Endothelial cell (in vitro differentiated cells): ENCODE results near the gene DAND5. TPM values are rescaled to one million over a fixed set of nuclear protein-coding genes. Genes with fewer than 3 reads are reported as not detected.
"Not testable (repeated sequence)": the region's sequence is repeated elsewhere in the genome, so short reads cannot be mapped to it uniquely, and the experiment has no call there.

Source experiments
- DNase-seq: peaks from one replicate; pipeline ENCODE4 v3.0.0; 2021; ENCODE audit warnings: low spot score
- H3K27ac Mint-ChIP-seq: one replicate; pipeline ENCODE4 v1.8.0; 2021; ENCODE audit warnings: mixed read lengths, inconsistent platforms; ENCODE audit not compliant: unreplicated experiment
- H3K27me3 Mint-ChIP-seq: one replicate; pipeline ENCODE4 v1.8.0; 2021; ENCODE audit warnings: mild to moderate bottlenecking, moderate library complexity, mixed read lengths, inconsistent platforms; ENCODE audit not compliant: unreplicated experiment
- H3K36me3 Mint-ChIP-seq: one replicate; pipeline ENCODE4 v1.8.0; 2021; ENCODE audit warnings: mild to moderate bottlenecking, low read depth, mixed read lengths, inconsistent platforms; ENCODE audit not compliant: unreplicated experiment
- H3K4me1 Mint-ChIP-seq: one replicate; pipeline ENCODE4 v1.8.0; 2021; ENCODE audit warnings: mild to moderate bottlenecking, mixed read lengths, inconsistent platforms; ENCODE audit not compliant: unreplicated experiment
- H3K4me3 Mint-ChIP-seq: one replicate; pipeline ENCODE4 v1.8.0; 2021; ENCODE audit warnings: mild to moderate bottlenecking, mixed read lengths, inconsistent platforms; ENCODE audit not compliant: unreplicated experiment
- H3K9me3 Mint-ChIP-seq: one replicate; pipeline ENCODE4 v1.8.0; 2021; ENCODE audit warnings: mixed read lengths, inconsistent platforms; ENCODE audit not compliant: unreplicated experiment
- total RNA-seq: library from RNA; stranded (reverse); fragmentation: NEBNext Ultra II Directional; extraction: Animal tissue kit (Norgen Biotek cat#: 25700); gene quantifications from one replicate; pipeline ENCODE4 v1.2.1, GENCODE V29; 2021; ENCODE audit not compliant: unreplicated experiment
- TF ChIP-seq, protein P1 (sequence below): fragments of 200-600 bp; sonication (generic); IDR thresholded peaks from one replicate; pipeline ENCODE4 v1.5.0; 2021; ENCODE audit warnings: antibody characterized with exemption; ENCODE audit not compliant: unreplicated experiment

Gene DAND5
- total RNA-seq, 1 donor from 2014 or later = 0.69 TPM

GRCh38 chr19:12949363-12950283, 19.8 kb upstream of the DAND5 start:
- peak overlapping the region; percentile 82 for H3K4me3 Mint-ChIP-seq
- peaks cover 13% of the 10 kb centered on the region for H3K27me3 Mint-ChIP-seq
- H3K9me3 Mint-ChIP-seq = no peaks in the 10 kb centered on the region
- no peak for DNase-seq
- peaks cover 8% of the 10 kb centered on the region for H3K4me1 Mint-ChIP-seq
- TF ChIP-seq, protein P1, sequence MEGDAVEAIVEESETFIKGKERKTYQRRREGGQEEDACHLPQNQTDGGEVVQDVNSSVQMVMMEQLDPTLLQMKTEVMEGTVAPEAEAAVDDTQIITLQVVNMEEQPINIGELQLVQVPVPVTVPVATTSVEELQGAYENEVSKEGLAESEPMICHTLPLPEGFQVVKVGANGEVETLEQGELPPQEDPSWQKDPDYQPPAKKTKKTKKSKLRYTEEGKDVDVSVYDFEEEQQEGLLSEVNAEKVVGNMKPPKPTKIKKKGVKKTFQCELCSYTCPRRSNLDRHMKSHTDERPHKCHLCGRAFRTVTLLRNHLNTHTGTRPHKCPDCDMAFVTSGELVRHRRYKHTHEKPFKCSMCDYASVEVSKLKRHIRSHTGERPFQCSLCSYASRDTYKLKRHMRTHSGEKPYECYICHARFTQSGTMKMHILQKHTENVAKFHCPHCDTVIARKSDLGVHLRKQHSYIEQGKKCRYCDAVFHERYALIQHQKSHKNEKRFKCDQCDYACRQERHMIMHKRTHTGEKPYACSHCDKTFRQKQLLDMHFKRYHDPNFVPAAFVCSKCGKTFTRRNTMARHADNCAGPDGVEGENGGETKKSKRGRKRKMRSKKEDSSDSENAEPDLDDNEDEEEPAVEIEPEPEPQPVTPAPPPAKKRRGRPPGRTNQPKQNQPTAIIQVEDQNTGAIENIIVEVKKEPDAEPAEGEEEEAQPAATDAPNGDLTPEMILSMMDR = no peak
- H3K36me3 Mint-ChIP-seq = peaks cover 35% of the 10 kb centered on the region
- peak overlapping the region; percentile 52 for H3K27ac Mint-ChIP-seq

DNA sequence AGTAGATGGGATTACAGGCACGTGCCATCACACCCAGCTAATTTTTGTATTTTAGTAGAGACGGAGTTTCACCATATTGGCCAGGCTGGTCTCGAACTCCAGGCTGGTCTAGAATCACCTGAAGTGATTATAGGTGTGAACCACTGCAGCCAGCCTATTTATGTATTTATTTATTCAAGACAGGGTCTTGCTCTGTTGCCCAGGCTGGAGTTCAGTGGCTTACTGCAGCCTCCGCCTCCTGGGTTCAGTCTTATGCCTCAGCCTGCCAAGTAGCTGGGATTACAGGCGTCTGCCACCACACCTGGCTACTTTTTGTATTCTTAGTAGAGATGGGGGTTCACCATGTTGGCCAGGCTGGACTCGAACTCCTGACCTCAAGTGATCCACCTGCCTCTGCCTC, 17.3 kb upstream of the DAND5 start:
- not testable (repeated sequence) for H3K9me3 Mint-ChIP-seq, DNase-seq, H3K4me3 Mint-ChIP-seq, H3K27me3 Mint-ChIP-seq, H3K27ac Mint-ChIP-seq
- H3K4me1 Mint-ChIP-seq = peaks cover 11% of the 10 kb centered on the region
- peaks cover 36% of the 10 kb centered on the region for H3K36me3 Mint-ChIP-seq

- TF ChIP-seq, protein P1 = no peak
- Mint-ChIP-seq H3K4me1 (peaks cover 11% of the 10 kb centered on the region), H3K9me3 (no peaks in the 10 kb centered on the region), H3K36me3 (peaks cover 36% of the 10 kb centered on the region), H3K27ac (no peak overlapping the region), H3K27me3 (peaks cover 12% of the 10 kb centered on the region), H3K4me3 (no peak overlapping the region)
- DNase-seq = no peak
Measured at GRCh38 chr19:12952488-12953137, 16.8 kb upstream of the DAND5 start.

DNA sequence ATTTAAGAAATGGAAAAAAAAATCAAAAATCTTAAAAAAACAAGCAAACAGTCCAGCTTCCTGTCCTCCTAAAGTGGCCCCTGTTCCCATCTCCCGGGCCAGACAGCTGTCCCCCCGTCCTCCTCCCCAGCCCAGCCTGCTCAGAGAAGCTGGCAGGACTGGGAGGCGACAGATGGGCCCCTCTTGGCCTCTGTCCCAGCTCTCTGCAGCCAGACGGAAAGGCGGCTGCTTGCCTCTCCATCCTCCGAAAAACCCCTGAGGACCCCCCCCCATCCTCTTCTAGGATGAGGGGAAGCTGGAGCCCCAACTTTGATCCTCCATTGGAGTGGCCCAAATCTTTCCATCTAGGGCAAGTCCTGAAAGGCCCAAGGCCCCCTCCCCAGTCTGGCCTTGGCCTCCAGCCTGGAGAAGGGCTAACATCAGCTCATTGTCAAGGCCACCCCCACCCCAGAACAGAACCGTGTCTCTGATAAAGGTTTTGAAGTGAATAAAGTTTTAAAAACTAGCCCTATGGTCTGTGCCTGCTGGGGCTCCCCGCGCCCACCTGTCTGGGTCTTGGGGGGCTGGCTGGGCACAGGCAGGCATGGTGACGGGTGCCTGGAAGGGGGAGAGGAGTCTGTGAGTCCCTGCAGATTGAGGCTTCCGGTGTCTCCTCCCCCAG, 16.1 kb upstream of the DAND5 start:
- Mint-ChIP-seq H3K27me3 (peaks cover 12% of the 10 kb centered on the region), H3K4me1 (peaks cover 11% of the 10 kb centered on the region), H3K36me3 (peaks cover 36% of the 10 kb centered on the region), H3K9me3 (no peaks in the 10 kb centered on the region), H3K27ac (no peak overlapping the region), H3K4me3 (no peak overlapping the region)
- DNase-seq = no peak
- TF ChIP-seq, protein P1 = no peak

- peaks cover 11% of the 10 kb centered on the region for H3K4me1 Mint-ChIP-seq
- no peak overlapping the region for H3K27ac Mint-ChIP-seq
- no peaks in the 10 kb centered on the region for H3K9me3 Mint-ChIP-seq
- H3K4me3 Mint-ChIP-seq = peak overlapping the region; percentile 49
- DNase-seq = no peak
- TF ChIP-seq, protein P1 = no peak
- H3K36me3 Mint-ChIP-seq = peaks cover 36% of the 10 kb centered on the region
- H3K27me3 Mint-ChIP-seq = peaks cover 12% of the 10 kb centered on the region
Measured at GRCh38 chr19:12953799-12954611, 15.4 kb upstream of the DAND5 start.
